GM21528 (cell line): ENCODE measurements around the gene HSP90AB1.
A peak's percentile ranks its signal among the peaks of the same experiment; 100 is the strongest.

Source experiments
- ATAC-seq: cut with Tn5 transposase; IDR thresholded peaks from one replicate; pipeline ENCODE4 v1.9.1; 2021; ENCODE audit warnings: mild to moderate bottlenecking, moderate library complexity; ENCODE audit not compliant: unreplicated experiment, low FRiP score

HSP90AB1 gene

GRCh38 chr6:44253307-44254101, 6.6 kb downstream of the HSP90AB1 start:
- ATAC-seq, result no peak

- ATAC-seq, result no peak
These were observed 7.5 kb downstream of the HSP90AB1 start for GRCh38 chr6:44254191-44255104.

GRCh38 chr6:44255105-44255808, 8.4 kb downstream of the HSP90AB1 start:
- ATAC-seq, result no peak

GRCh38 chr6:44255871-44256774, 9.2 kb downstream of the HSP90AB1 start:
- no peak for ATAC-seq

GRCh38 chr6:44256775-44257024, 9.8 kb downstream of the HSP90AB1 start:
- peak; percentile 1 for ATAC-seq

DNA sequence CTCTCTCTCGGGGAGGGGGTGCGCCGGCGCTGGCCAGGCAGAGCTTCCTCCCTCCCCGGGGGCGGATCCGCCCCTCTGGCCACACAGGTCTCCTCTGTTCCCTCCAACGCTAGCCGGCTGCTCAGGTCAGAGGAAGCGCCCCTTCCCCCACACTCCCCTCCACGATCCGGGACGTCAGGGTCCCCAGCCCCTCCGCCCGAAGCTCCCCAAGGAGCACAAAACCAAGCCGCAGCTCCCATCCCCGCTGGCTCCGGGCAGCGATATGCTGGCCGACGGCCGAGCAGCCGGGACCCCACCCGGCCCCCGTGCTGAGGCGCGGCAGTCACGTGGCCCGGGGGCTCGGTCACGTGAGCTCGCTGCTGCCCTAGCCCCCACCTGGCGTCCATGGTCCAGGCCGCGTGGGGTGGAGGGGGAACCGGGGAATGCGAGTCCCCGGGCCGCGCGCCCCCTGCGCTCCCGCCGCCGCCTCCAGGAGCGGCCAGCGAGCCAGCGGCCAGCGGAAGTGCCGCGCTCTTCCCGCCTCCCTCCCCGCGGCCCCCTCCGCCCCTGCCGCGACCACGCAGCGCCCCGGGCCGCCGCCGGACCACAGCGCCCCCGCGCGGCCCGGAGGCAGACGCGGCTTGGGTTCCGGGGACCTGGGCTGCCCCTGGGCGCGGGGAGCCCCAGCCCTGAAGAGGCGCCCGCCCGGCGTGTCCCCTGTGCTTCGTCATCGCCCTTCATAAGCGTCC, 10.3 kb downstream of the HSP90AB1 start, which contains the start of gene SLC35B2:
TSS of gene SLC35B2 (minus strand) at position 504 of the 728 bp plus-strand sequence. CDS start at position 386, 118 bp downstream.
- ATAC-seq, result peak; percentile 47

GRCh38 chr6:44257753-44258324, 10.9 kb downstream of the HSP90AB1 start:
- ATAC-seq, result peak; percentile 4

DNA sequence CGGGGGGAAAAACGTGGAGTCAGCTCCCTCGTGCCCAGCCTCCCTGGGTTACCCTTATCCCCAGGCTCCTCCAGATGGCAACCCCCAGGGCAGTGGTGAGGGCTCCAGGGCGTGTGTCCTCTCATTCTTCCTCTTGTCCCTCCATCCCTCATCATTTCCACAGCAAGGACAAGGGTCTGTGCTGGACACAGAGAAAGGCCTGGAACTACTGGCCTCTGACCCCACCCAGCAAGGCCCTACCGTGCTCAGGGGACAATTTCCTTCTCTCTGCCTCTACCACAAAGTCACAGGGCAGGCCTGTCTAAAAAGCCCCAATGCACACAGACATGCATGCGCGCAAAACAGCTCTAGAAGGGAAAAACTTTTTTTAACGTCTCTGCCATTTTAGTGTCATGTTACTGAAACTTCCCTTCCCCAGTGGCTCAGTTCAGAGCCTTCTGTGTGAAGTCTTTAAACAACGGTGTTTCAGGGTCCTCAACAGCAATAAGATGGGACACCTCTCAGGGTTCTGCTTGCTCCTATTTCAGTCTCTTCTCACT, 11.5 kb downstream of the HSP90AB1 start:
- no peak for ATAC-seq

DNA sequence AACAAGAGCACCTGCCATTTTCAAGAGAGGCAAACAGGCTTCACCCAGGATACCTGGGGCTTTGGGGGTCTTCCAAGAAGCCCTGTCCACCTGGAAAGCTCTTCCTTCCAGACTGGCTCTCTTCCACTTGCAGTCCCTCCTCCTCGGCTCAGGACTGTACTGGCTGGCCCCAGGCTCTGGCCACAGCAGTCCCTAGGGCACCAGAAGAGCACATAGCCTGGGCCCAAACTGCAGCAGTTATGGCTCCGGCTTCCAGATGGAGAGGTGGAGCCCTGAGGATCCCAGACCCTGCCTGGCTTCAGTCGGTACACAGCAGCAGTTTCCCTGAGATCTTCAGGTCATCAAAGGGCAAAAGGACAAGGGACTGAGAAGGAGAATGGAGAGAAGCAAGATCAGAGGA, 12.0 kb downstream of the HSP90AB1 start:
- ATAC-seq, result no peak

DNA sequence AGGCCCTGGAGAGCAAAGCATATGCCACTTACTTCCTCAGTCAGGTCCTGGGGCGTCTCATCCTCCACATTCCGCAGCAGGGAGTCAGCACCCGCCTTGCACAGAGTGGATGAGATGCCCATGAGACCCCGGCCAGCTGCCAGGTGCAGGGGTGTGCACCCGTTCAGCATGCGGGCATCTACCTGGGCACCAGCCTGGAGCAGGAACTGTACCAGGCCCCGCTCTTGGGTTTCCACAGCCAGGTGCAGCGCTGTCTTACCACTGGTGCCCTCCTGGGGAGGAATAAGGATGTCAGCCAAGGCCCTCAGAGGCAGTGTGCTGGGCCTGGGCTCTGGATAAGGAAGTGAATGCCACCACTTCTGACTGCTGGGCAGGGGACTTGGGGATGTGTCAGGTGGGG, 13.1 kb downstream of the HSP90AB1 start:
- no peak for ATAC-seq

- ATAC-seq, result no peak
These were observed 13.8 kb downstream of the HSP90AB1 start for GRCh38 chr6:44260451-44261297.

DNA sequence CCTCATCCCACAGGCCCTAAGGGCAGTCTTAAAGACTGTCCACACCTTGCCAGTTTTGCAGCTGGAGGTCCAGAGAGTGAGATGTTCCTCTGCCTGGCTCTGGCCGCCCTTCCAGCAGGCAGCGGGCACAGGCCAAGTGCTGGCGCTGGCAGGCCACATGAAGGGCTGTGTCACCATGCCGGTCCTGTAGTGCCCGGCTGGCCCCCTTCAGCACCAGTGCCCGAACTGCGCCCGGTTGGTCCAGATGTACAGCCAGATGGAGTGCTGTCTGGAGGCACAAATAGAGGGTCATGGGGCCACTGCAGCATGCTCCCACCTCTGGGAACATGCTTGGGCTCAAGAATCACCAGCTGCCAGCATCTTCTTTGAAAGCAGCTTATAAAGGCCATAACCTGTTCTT, 14.7 kb downstream of the HSP90AB1 start:
- ATAC-seq, result no peak

DNA sequence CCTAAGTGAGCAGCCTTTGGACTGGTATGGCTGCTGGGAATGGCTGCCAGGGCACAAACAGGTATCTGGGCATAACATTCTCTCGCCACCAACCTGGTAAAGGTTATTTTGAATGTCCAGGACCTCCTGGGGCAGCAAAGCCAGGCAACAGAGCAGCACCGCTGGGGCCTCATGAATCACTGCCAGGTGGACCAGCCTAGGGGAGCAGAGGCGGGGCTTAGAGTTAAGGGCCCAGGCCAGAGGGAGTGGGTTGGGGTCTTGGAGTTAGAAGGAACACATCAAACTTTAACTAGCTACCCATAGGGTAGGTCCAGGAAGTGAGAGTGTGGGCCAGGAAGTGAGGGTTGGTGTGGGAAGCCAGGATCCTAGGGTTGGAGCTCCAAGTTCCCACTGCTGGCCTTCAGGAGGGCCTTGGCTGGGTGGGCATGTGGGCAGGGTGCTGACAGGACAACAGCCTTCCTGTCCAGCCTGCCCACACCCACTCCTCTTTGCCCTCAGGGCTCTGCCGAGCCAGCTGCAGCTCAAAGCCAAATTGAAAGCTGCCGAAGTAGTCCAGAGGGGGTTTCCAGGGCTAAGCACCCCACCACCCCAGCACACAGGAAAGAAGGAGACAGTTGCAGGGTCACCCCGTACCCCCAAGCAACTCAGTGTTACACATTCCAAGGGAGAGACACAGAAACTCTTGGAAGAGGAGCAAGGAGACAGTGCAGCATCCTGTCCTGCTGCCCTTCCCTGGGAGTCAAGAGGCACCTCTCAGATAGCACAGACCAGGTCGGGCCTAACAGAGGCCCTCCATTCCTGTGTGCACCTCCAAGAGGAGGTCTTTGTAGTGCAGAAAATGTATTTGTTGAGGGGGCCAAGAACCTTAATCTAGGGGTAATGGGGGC, 15.8 kb downstream of the HSP90AB1 start:
- no peak for ATAC-seq

GRCh38 chr6:44263354-44264100, 16.6 kb downstream of the HSP90AB1 start:
- ATAC-seq, result no peak

GRCh38 chr6:44264154-44265006, 17.5 kb downstream of the HSP90AB1 start:
- ATAC-seq, result peak; percentile 31
